ENCODE measurements around the gene OR52W1. TPM values are rescaled to one million over a fixed set of nuclear protein-coding genes. Genes with fewer than 3 reads are reported as not detected.

OR52W1 gene
- total RNA-seq, 1 experiment from 2014 or later: not detected

DNA sequence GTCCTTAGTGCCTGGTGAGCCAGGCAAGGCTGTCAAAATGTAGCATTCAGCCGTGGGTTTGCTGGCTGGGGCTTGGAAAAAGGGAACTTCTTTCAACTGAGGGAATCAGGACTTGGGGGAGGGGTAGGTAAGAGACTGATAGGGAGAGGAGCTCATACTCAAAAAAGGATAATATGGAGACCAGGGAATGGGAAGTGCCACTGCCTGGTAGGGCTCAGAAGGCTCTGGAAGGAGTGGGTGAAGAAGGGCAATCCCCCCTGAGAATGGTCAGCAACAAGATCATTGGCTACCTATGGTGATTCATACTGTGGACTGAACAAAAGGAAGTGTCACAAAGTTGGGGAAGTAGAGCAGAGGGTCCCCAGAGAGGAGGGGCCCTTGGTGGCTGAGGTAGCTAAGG lies 41.8 kb downstream of the OR52W1 start:
- Histone ChIP-seq H3K4me3 (ENCODE audit: low read depth, low read length, poor library complexity, severe bottlenecking) (no peak overlapping the region), H3K9me3 (ENCODE audit: low read depth, low read length, poor library complexity, severe bottlenecking) (no peaks in the 10 kb centered on the region), H3K27me3 (replicated peaks; ENCODE audit: insufficient read depth, low read depth, low read length, poor library complexity) (no peaks in the 10 kb centered on the region), H3K36me3 (ENCODE audit: insufficient read depth, low read length, poor library complexity, severe bottlenecking) (no peaks in the 10 kb centered on the region), H3K27ac (ENCODE audit: low read depth, low read length, poor library complexity, severe bottlenecking) (no peak overlapping the region), H3K4me1 (ENCODE audit: insufficient read depth, low read length, poor library complexity, severe bottlenecking) (no peaks in the 10 kb centered on the region)
- CTCF ChIA-PET: no interaction called here
- no peak for DNase-seq (ENCODE audit: low spot score)
- TF ChIP-seq, protein P1, sequence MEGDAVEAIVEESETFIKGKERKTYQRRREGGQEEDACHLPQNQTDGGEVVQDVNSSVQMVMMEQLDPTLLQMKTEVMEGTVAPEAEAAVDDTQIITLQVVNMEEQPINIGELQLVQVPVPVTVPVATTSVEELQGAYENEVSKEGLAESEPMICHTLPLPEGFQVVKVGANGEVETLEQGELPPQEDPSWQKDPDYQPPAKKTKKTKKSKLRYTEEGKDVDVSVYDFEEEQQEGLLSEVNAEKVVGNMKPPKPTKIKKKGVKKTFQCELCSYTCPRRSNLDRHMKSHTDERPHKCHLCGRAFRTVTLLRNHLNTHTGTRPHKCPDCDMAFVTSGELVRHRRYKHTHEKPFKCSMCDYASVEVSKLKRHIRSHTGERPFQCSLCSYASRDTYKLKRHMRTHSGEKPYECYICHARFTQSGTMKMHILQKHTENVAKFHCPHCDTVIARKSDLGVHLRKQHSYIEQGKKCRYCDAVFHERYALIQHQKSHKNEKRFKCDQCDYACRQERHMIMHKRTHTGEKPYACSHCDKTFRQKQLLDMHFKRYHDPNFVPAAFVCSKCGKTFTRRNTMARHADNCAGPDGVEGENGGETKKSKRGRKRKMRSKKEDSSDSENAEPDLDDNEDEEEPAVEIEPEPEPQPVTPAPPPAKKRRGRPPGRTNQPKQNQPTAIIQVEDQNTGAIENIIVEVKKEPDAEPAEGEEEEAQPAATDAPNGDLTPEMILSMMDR (conservative IDR thresholded peaks at IDR 0.05; ENCODE audit: low read depth, low read length): no peak
- TF ChIP-seq EZH2 (IDR thresholded peaks at IDR 0.05; ENCODE audit: borderline replicate concordance, low read depth, low read length, poor library complexity, severe bottlenecking): no peak
- BruUV-seq (replicated peaks): no TSS peak
- POLR2A ChIA-PET (ENCODE audit: low non-redundant PET): no interaction called here
- intact Hi-C loops (cut with micrococcal nuclease; ENCODE audit: unreplicated experiment): no loop called here

GRCh38 chr11:6241316-6241715 lies 42.3 kb downstream of the OR52W1 start:
- H3K4me3 ChIP-seq (ENCODE audit: low read depth, low read length, poor library complexity, severe bottlenecking): no peak overlapping the region
- TF ChIP-seq, protein P1 (conservative IDR thresholded peaks at IDR 0.05; ENCODE audit: low read depth, low read length): no peak
- no peak for TF ChIP-seq EZH2 (IDR thresholded peaks at IDR 0.05; ENCODE audit: borderline replicate concordance, low read depth, low read length, poor library complexity, severe bottlenecking)
- H3K36me3 ChIP-seq (ENCODE audit: insufficient read depth, low read length, poor library complexity, severe bottlenecking): no peaks in the 10 kb centered on the region
- H3K4me1 ChIP-seq (ENCODE audit: insufficient read depth, low read length, poor library complexity, severe bottlenecking): no peaks in the 10 kb centered on the region
- intact Hi-C loops (cut with micrococcal nuclease; ENCODE audit: unreplicated experiment): no loop called here
- H3K9me3 ChIP-seq (ENCODE audit: low read depth, low read length, poor library complexity, severe bottlenecking): no peaks in the 10 kb centered on the region
- no TSS peak for BruUV-seq (replicated peaks)
- H3K27ac ChIP-seq (ENCODE audit: low read depth, low read length, poor library complexity, severe bottlenecking): no peak overlapping the region
- ChIA-PET POLR2A (ENCODE audit: low non-redundant PET) (no interaction called here), CTCF (no interaction called here)
- H3K27me3 ChIP-seq (replicated peaks; ENCODE audit: insufficient read depth, low read depth, low read length, poor library complexity): no peaks in the 10 kb centered on the region
- no peak for DNase-seq (ENCODE audit: low spot score)

DNA sequence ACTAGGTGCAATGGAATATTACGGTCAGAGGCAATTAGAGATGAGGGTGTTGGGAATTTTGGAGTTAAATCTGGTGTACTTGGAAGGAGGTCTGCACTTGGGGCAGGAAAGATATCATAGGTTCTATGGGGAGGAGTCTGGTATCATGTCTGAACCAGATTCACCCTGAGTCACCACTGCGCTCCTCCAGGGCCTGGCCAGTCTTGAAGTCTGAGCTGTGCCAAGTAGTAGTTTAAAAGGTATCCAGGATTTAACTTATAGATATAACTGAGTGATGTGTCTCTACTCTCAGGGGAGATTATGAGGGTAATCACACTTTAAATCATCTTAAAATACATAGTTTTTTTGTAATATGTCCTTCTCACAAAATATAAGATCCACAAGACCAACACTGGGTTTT lies 46.5 kb downstream of the OR52W1 start:
- no peak overlapping the region for H3K4me3 ChIP-seq (ENCODE audit: low read depth, low read length, poor library complexity, severe bottlenecking)
- H3K36me3 ChIP-seq (ENCODE audit: insufficient read depth, low read length, poor library complexity, severe bottlenecking): no peaks in the 10 kb centered on the region
- H3K9me3 ChIP-seq (ENCODE audit: low read depth, low read length, poor library complexity, severe bottlenecking): no peaks in the 10 kb centered on the region
- CTCF ChIA-PET: no interaction called here
- no peak overlapping the region for H3K27ac ChIP-seq (ENCODE audit: low read depth, low read length, poor library complexity, severe bottlenecking)
- intact Hi-C loops (cut with micrococcal nuclease; ENCODE audit: unreplicated experiment): no loop called here
- H3K4me1 ChIP-seq (ENCODE audit: insufficient read depth, low read length, poor library complexity, severe bottlenecking): no peaks in the 10 kb centered on the region
- BruUV-seq (replicated peaks): no TSS peak
- TF ChIP-seq EZH2 (IDR thresholded peaks at IDR 0.05; ENCODE audit: borderline replicate concordance, low read depth, low read length, poor library complexity, severe bottlenecking): no peak
- TF ChIP-seq, protein P1 (conservative IDR thresholded peaks at IDR 0.05; ENCODE audit: low read depth, low read length): no peak
- no peak for DNase-seq (ENCODE audit: low spot score)
- no peaks in the 10 kb centered on the region for H3K27me3 ChIP-seq (replicated peaks; ENCODE audit: insufficient read depth, low read depth, low read length, poor library complexity)
- POLR2A ChIA-PET (ENCODE audit: low non-redundant PET): no interaction called here

Data from A673 (cell line).